ENCODE data around the gene SCN3B. TPM values are rescaled to one million over a fixed set of nuclear protein-coding genes. Genes with fewer than 3 reads are reported as not detected.

The SCN3B gene
- total RNA-seq, 4 donors from 2014 or later, result 0.20 to 1.1 (median 0.58) TPM

GRCh38 chr11:123601743-123602142 lies 52.7 kb downstream of the SCN3B start:
- Histone ChIP-seq H3K36me3 (no peaks in the 10 kb centered on the region), H3K4me3 (no peak overlapping the region), H3K9me3 (no peaks in the 10 kb centered on the region), H3K27me3 (no peaks in the 10 kb centered on the region), H3K27ac (no peak overlapping the region), H3K4me1 (no peaks in the 10 kb centered on the region)
- in situ Hi-C loops (cut with MboI; ENCODE audit: low pct_ligation_motif_present in 1 of 4, low pct_unique_long_range_greater_than_20kb in 1 of 4, low sequenced_read_pairs in 3 of 4), result no loop called here
- intact Hi-C loops (cut with DNase I; ENCODE audit: low total_unique reads), result no loop called here
- 68 to 100% methylated on average over 1 to 4 of the region's 4 CpGs for WGBS, 2 donors (ENCODE audit: low coverage in 1 of 2)
- no peak for TF ChIP-seq EP300 (IDR thresholded peaks at IDR 0.05; ENCODE audit: low read depth)
- no peak for TF ChIP-seq POLR2AphosphoS5 (IDR thresholded peaks at IDR 0.05)
- no peak for TF ChIP-seq POLR2A (IDR thresholded peaks at IDR 0.05)
- TF ChIP-seq, protein P1, sequence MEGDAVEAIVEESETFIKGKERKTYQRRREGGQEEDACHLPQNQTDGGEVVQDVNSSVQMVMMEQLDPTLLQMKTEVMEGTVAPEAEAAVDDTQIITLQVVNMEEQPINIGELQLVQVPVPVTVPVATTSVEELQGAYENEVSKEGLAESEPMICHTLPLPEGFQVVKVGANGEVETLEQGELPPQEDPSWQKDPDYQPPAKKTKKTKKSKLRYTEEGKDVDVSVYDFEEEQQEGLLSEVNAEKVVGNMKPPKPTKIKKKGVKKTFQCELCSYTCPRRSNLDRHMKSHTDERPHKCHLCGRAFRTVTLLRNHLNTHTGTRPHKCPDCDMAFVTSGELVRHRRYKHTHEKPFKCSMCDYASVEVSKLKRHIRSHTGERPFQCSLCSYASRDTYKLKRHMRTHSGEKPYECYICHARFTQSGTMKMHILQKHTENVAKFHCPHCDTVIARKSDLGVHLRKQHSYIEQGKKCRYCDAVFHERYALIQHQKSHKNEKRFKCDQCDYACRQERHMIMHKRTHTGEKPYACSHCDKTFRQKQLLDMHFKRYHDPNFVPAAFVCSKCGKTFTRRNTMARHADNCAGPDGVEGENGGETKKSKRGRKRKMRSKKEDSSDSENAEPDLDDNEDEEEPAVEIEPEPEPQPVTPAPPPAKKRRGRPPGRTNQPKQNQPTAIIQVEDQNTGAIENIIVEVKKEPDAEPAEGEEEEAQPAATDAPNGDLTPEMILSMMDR (IDR thresholded peaks at IDR 0.05), result no peak
- no peak for DNase-seq

GRCh38 chr11:123601136-123601535 lies 53.3 kb downstream of the SCN3B start:
- 78 to 98% methylated on average over 3 to 4 of the region's 4 CpGs for WGBS, 2 donors (ENCODE audit: low coverage in 1 of 2)
- H3K36me3 ChIP-seq, result no peaks in the 10 kb centered on the region

GRCh38 chr11:123597859-123598258 lies 56.6 kb downstream of the SCN3B start:
- intact Hi-C loops (cut with DNase I; ENCODE audit: low total_unique reads) (no loop called here), in situ Hi-C loops (cut with MboI; ENCODE audit: low pct_ligation_motif_present in 1 of 4, low pct_unique_long_range_greater_than_20kb in 1 of 4, low sequenced_read_pairs in 3 of 4) (no loop called here)
- no peak for DNase-seq
- Histone ChIP-seq H3K27me3 (no peaks in the 10 kb centered on the region), H3K9me3 (no peaks in the 10 kb centered on the region), H3K4me1 (no peaks in the 10 kb centered on the region), H3K4me3 (no peak overlapping the region), H3K36me3 (no peaks in the 10 kb centered on the region), H3K27ac (no peak overlapping the region)
- WGBS, 2 donors (ENCODE audit: low coverage in 1 of 2), result 100% methylated on average over 1 to 2 of the region's 2 CpGs
- no peak for TF ChIP-seq POLR2AphosphoS5 (IDR thresholded peaks at IDR 0.05)

More at GRCh38 chr11:123601136-123601535, 53.3 kb downstream of the SCN3B start:
- Histone ChIP-seq H3K4me1 (no peaks in the 10 kb centered on the region), H3K27me3 (no peaks in the 10 kb centered on the region), H3K4me3 (no peak overlapping the region), H3K27ac (no peak overlapping the region), H3K9me3 (no peaks in the 10 kb centered on the region)
- in situ Hi-C loops (cut with MboI; ENCODE audit: low pct_ligation_motif_present in 1 of 4, low pct_unique_long_range_greater_than_20kb in 1 of 4, low sequenced_read_pairs in 3 of 4), result no loop called here
- TF ChIP-seq, protein P1 (IDR thresholded peaks at IDR 0.05), result no peak
- intact Hi-C loops (cut with DNase I; ENCODE audit: low total_unique reads), result no loop called here
- no peak for DNase-seq

GRCh38 chr11:123594921-123595320 lies 59.5 kb downstream of the SCN3B start:
- intact Hi-C loops (cut with DNase I; ENCODE audit: low total_unique reads), result no loop called here
- H3K27ac ChIP-seq, result no peak overlapping the region
- TF ChIP-seq EP300 (IDR thresholded peaks at IDR 0.05; ENCODE audit: low read depth) (no peak), POLR2AphosphoS5 (IDR thresholded peaks at IDR 0.05) (no peak), POLR2A (IDR thresholded peaks at IDR 0.05) (no peak)
- TF ChIP-seq, protein P1 (IDR thresholded peaks at IDR 0.05), result no peak
- no peak overlapping the region for H3K4me3 ChIP-seq
- 95 to 100% methylated on average over 2 to 4 of the region's 4 CpGs for WGBS, 2 donors (ENCODE audit: low coverage in 1 of 2)
- no peak for DNase-seq
- in situ Hi-C loops (cut with MboI; ENCODE audit: low pct_ligation_motif_present in 1 of 4, low pct_unique_long_range_greater_than_20kb in 1 of 4, low sequenced_read_pairs in 3 of 4), result no loop called here
- peaks cover 0 to 12% (median 12%) of the 10 kb centered on the region in 4 donors for H3K4me1 ChIP-seq
- H3K27me3 ChIP-seq, result no peaks in the 10 kb centered on the region
- no peaks in the 10 kb centered on the region for H3K36me3 ChIP-seq
- no peaks in the 10 kb centered on the region for H3K9me3 ChIP-seq

- H3K4me1 ChIP-seq, result peaks cover 0 to 15% (median 13%) of the 10 kb centered on the region in 4 donors
- DNase-seq, result no peak
- intact Hi-C loops (cut with DNase I; ENCODE audit: low total_unique reads), result no loop called here
- H3K36me3 ChIP-seq, result no peaks in the 10 kb centered on the region
- in situ Hi-C loops (cut with MboI; ENCODE audit: low pct_ligation_motif_present in 1 of 4, low pct_unique_long_range_greater_than_20kb in 1 of 4, low sequenced_read_pairs in 3 of 4), result no loop called here
- H3K4me3 ChIP-seq, result no peak overlapping the region
- no peaks in the 10 kb centered on the region for H3K27me3 ChIP-seq
- no peak for TF ChIP-seq POLR2AphosphoS5 (IDR thresholded peaks at IDR 0.05)
- TF ChIP-seq POLR2A (IDR thresholded peaks at IDR 0.05), result no peak
- TF ChIP-seq EP300 (IDR thresholded peaks at IDR 0.05; ENCODE audit: low read depth), result no peak
- TF ChIP-seq, protein P1 (IDR thresholded peaks at IDR 0.05), result no peak
- H3K27ac ChIP-seq, result no peak overlapping the region
- WGBS, 2 donors (ENCODE audit: low coverage in 1 of 2), result 94 to 95% methylated on average over 2 to 8 of the region's 8 CpGs
- H3K9me3 ChIP-seq, result no peaks in the 10 kb centered on the region
These were observed 60.1 kb downstream of the SCN3B start for GRCh38 chr11:123594188-123594901.
